Fibroblast of mammary gland (primary cell): Measurements from ENCODE around the gene NCOR2.
A peak's percentile ranks its signal among the peaks of the same experiment; 100 is the strongest.

Source experiments
- DNase-seq: peaks from one replicate; pipeline ENCODE4 v3.0.0-alpha.2; 2010; ENCODE audit warnings: low read depth
- H3K4me3 ChIP-seq: 2 replicates; pipeline ENCODE4 v1.5.1; 2011; ENCODE audit warnings: low read depth, mild to moderate bottlenecking, low read length, moderate library complexity; ENCODE audit not compliant: control insufficient read depth
- CTCF ChIP-seq: conservative IDR thresholded peaks from 2 replicates; pipeline ENCODE4 v1.5.1; 2011; ENCODE audit warnings: low read depth, low read length, inconsistent platforms; ENCODE audit not compliant: control insufficient read depth, insufficient read depth

Gene NCOR2

GRCh38 chr12:124548854-124549378 lies 18.5 kb downstream of the NCOR2 start:
- H3K4me3 ChIP-seq = no peak overlapping the region
- TF ChIP-seq CTCF = no peak
- peak; percentile 82 for DNase-seq

- TF ChIP-seq CTCF = no peak
Observed at GRCh38 chr12:124547626-124548025, 19.8 kb downstream of the NCOR2 start.

GRCh38 chr12:124545508-124546418 lies 21.6 kb downstream of the NCOR2 start:
- TF ChIP-seq CTCF = no peak
- peak; percentile 89 for DNase-seq
- no peak overlapping the region for H3K4me3 ChIP-seq

More at GRCh38 chr12:124547626-124548025, 19.8 kb downstream of the NCOR2 start:
- no peak overlapping the region for H3K4me3 ChIP-seq
- no peak for DNase-seq

GRCh38 chr12:124544983-124545382 lies 22.4 kb downstream of the NCOR2 start:
- H3K4me3 ChIP-seq = no peak overlapping the region
- TF ChIP-seq CTCF = no peak
- no peak for DNase-seq

- H3K4me3 ChIP-seq = no peak overlapping the region
- DNase-seq = no peak
- TF ChIP-seq CTCF = no peak
Observed at GRCh38 chr12:124544311-124544970, 23.0 kb downstream of the NCOR2 start.

- no peak for TF ChIP-seq CTCF
- peak; percentile 60 for DNase-seq
- H3K4me3 ChIP-seq = no peak overlapping the region
Observed at GRCh38 chr12:124543590-124544310, 23.7 kb downstream of the NCOR2 start.
